Measurements from ENCODE around the gene CHTF18.

DNA sequence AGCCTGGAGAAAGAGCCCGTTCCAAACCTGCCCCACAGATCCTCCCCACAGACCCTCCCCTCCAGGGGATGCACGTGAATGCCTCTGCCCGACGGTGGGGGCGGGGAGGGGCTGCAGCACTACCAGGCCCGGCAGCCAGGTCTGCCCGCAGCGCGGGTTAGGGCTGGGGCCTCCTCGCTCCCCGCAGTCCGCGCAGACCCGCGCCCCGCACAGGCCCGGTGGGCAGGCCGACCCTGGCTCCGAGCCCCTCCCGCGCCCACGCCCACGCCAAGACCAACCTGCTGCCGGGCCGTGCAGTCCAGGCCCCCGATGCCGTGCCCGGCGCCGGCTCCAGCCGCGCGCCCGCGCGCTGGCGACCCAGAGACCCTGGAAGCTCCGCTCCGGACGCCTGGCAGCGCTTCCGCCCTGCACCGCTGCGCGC, 432 bp upstream of the CHTF18 start, which contains the start of gene RPUSD1:
- TF ChIP-seq CTCF (IDR thresholded peaks at IDR 0.05; ENCODE audit: insufficient read depth, low read length, poor library complexity, severe bottlenecking) (no peak), EZH2phosphoT487 (conservative IDR thresholded peaks at IDR 0.05; ENCODE audit: low read length) (no peak)
